ENCODE results near the gene EFHC2.

- TF ChIP-seq CTCF (conservative IDR thresholded peaks at IDR 0.05 in 1 of 2, IDR thresholded peaks at IDR 0.05 in 1 of 2; ENCODE audit: low read depth in 1 of 2, low read length in 2 of 2): no peak
- TF ChIP-seq EZH2 (IDR thresholded peaks at IDR 0.05; ENCODE audit: low read length, missing control alignments): no peak
Observed at GRCh38 chrX:44113337-44113736, 230.1 kb downstream of the EFHC2 start.
